ENCODE measurements around the gene MRPL34. TPM values are rescaled to one million over a fixed set of nuclear protein-coding genes. Genes with fewer than 3 reads are reported as not detected.

Gene MRPL34
- total RNA-seq, 1 donor, result 34.3 TPM

DNA sequence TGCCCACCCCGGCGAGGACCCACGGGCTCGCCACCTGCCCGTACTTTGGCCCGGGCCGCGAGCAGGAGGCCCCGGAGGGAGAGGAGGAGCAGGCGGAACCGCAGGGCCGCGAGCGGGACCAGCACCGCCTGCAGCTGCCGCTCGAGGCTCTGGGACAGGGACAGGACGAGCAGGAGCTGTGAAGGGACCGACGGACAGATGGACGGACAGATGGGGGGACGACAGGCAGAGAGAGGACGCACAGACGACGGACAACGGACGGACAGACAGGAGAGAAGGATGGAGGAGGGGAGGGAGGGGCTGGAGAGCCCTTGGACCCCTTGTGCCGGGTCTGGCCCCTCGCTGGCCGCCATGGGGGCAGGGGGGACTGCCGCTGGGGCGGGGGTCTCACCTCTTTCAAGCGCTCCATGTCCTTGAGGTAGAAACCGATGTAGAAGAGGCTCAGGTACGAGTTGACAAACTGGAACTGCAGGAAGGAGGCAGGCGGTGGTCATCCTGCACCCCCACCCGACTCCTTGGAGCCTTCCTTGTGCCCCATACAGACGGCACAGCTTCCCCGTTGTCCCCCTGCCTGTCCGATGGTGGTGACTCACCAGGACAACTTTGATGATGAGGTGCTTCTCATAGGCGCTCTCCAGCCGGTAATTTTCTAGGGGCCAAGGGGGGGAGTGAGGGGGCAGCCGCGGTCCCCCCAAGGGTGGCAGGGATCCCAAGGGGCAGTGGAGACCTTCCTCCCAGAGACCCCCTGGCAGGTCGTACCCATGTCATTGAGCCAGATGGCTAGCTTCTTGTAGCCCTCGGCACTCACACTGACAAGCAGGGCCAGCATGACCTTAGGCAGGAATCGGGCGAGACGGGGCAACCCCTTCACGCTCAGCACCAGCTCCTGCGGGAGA, 23.9 kb downstream of the MRPL34 start:
- H3K4me3 ChIP-seq (ENCODE audit: low read depth, low read length), result no peak overlapping the region
- no peak for DNase-seq (ENCODE audit: low read depth)
- TF ChIP-seq, protein P1, sequence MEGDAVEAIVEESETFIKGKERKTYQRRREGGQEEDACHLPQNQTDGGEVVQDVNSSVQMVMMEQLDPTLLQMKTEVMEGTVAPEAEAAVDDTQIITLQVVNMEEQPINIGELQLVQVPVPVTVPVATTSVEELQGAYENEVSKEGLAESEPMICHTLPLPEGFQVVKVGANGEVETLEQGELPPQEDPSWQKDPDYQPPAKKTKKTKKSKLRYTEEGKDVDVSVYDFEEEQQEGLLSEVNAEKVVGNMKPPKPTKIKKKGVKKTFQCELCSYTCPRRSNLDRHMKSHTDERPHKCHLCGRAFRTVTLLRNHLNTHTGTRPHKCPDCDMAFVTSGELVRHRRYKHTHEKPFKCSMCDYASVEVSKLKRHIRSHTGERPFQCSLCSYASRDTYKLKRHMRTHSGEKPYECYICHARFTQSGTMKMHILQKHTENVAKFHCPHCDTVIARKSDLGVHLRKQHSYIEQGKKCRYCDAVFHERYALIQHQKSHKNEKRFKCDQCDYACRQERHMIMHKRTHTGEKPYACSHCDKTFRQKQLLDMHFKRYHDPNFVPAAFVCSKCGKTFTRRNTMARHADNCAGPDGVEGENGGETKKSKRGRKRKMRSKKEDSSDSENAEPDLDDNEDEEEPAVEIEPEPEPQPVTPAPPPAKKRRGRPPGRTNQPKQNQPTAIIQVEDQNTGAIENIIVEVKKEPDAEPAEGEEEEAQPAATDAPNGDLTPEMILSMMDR (IDR thresholded peaks at IDR 0.05; ENCODE audit: insufficient read depth, low read length), result no peak

DNA sequence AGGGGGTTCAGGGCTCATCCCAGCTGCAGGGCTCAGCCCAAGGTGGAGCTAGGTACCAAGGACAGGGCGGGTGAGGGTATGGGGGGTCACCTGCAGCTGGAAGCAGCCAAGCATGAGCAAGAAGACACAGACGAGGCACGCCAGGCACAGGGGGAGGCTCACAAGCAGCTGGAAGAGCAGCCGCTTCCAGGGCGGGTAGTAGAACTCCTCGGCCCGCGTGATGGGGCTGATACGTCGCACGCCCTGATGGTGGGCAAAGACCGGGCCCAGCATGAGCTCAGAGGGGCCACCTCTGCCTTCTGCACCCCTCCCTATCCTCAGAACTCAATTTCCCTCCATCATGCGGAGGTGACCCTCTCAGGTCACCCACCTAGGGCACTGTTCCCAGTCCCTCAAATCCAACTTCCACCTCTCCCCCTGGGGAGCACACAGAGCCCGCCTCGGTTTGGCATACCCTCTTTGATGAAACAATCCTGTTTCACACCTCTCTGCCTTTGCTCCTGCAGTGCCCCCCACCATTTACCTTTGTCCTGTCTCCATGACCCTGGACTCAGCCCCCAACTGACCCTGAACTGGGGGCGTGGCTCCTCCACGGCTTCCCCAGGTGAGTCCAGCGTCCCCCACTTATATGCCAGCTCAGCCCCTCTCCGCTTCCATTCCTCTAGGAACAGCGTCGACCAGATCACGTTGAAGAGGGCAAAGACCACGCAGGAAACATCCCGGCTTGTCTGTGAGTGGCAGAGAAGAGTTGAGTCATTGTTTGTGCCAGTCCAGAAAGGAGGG, 24.8 kb downstream of the MRPL34 start:
- TF ChIP-seq, protein P1 (IDR thresholded peaks at IDR 0.05; ENCODE audit: insufficient read depth, low read length), result no peak
- H3K4me3 ChIP-seq (ENCODE audit: low read depth, low read length), result no peak overlapping the region
- no peak for DNase-seq (ENCODE audit: low read depth)

DNA sequence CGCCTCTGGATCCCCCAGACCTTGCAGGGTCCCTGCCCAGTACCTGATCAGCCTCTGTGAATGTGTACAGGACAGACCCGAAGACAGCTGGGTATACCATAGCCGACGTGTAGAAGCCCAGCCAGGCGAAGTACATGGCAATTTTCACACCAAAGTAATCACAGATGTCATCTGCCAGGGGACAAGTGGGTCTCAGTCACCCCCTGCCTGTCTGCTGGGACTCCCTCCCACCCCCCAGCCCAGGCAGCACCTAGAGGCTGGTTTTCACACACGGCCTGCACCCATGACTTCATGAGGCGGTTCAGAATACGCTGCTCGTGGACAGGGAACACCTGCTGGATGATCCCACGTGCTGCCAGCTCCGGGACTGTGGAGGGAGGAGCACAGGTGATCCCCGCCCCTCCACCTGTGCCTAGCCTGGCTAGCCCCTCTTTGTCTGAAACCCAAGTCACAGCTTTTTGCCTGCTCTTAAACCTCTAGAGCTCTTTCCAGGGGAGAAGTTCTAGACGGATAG, 25.4 kb downstream of the MRPL34 start:
- H3K4me3 ChIP-seq (ENCODE audit: low read depth, low read length), result no peak overlapping the region
- DNase-seq (ENCODE audit: low read depth), result no peak
- TF ChIP-seq, protein P1 (IDR thresholded peaks at IDR 0.05; ENCODE audit: insufficient read depth, low read length), result no peak

DNA sequence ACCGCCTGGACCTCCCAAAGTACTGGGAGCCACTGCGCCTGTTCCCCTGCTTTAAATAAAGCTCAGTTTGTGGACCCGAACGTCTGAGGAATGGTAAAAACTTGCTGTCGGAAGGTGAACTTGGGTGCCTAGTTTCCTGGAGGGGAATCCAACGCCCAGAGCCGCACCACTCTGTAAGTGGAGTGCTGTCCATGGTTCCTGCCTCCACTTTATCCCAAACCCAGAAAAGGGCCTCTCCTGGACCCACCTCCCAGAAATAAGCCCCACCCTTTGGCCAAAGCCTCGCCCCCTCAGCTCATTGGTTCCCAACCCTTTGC, 26.6 kb downstream of the MRPL34 start:
- no peak overlapping the region for H3K4me3 ChIP-seq (ENCODE audit: low read depth, low read length)
- no peak for DNase-seq (ENCODE audit: low read depth)
- TF ChIP-seq, protein P1 (IDR thresholded peaks at IDR 0.05; ENCODE audit: insufficient read depth, low read length), result no peak

DNA sequence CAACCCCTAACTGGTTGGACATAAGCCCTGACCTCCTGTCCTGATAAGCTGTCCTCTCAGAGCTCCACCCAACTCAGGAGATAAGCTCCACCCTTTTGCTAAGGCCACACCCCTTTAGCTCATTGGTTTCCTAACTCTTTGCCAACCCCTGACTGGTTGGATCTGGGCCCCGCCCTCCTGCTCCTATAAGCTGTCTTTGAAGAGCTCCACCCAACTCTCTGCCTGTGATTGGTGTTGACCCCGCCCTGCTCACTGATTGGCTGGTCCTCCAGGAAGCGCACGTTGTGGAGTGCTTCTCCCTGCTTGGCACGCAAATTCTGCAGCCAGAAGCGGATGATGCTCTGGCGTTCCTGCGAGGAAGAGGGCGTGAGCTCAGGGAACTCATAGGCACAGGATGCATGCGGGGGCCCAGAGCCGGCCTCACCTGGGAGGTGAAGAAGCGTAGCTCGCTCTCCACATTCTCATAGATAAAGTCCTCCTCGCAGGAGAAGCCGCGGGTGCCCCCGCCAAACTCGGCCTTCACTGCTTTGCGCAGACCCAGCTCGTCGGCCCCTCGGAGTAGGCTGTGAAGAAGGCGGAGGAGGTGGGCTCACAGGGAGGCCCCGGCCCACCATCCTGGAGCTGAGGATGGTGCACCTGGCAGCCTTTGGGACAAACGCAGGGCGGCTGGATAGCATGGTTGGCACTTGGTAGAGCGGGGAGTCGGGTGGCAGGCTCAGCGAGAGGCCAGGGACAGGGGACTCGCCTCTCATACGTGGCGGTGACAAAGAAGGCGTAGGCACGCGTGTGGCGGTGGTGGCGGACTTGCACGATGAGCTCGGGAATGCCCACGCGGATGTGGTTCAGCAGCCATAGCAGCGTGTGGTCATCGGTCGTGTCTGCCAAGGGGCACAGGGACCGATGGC, 27.3 kb downstream of the MRPL34 start:
- TF ChIP-seq, protein P1 (IDR thresholded peaks at IDR 0.05; ENCODE audit: insufficient read depth, low read length), result no peak
- no peak overlapping the region for H3K4me3 ChIP-seq (ENCODE audit: low read depth, low read length)
- peak; percentile 36 for DNase-seq (ENCODE audit: low read depth)

Data from fibroblast of the aortic adventitia (primary cell).